Gastroesophageal sphincter (tissue), 3 donors: Measurements from ENCODE around the gene GPHN.

Source experiments
- POLR2A ChIP-seq, 2 donors: fragments of 450-650 bp; IDR thresholded peaks; one replicate each; pipeline ENCODE4 v1.6.1; 2017; ENCODE audit warnings: antibody characterized with exemption in 2 of 2, mild to moderate bottlenecking in 2 of 2, moderate library complexity in 1 of 2
- TF ChIP-seq, protein P1 (sequence below), 4 experiments: fragments of 200-600 bp in 2 of 4; fragments of 450-650 bp in 2 of 4; sonication (generic) in 1 of 4; IDR thresholded peaks; one replicate each; pipeline ENCODE4 v1.5.1; 2017 to 2019; ENCODE audit warnings: antibody characterized with exemption in 4 of 4, mild to moderate bottlenecking in 2 of 4, moderate library complexity in 2 of 4

DNA sequence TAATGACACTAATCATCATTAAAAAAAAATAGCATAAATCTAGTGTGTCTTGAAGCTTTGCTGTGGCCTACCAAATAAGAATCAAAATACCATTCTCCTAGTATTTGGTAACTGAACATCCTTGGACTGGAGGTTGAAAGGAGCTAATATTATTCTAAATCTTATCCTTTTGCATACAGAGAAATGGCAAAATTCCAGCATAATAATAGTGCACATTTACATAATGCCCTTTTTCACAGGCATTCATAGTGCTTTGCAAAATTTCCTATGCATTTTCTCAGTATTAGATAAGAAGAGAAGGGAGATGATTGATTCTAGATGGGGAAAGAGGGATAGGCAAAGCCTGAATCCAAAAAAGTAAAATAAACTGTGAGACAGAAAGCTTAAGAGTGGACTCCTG is 35.7 kb upstream of the GPHN start:
- TF ChIP-seq POLR2A (IDR thresholded peaks at IDR 0.05) = no peak
- TF ChIP-seq, protein P1, sequence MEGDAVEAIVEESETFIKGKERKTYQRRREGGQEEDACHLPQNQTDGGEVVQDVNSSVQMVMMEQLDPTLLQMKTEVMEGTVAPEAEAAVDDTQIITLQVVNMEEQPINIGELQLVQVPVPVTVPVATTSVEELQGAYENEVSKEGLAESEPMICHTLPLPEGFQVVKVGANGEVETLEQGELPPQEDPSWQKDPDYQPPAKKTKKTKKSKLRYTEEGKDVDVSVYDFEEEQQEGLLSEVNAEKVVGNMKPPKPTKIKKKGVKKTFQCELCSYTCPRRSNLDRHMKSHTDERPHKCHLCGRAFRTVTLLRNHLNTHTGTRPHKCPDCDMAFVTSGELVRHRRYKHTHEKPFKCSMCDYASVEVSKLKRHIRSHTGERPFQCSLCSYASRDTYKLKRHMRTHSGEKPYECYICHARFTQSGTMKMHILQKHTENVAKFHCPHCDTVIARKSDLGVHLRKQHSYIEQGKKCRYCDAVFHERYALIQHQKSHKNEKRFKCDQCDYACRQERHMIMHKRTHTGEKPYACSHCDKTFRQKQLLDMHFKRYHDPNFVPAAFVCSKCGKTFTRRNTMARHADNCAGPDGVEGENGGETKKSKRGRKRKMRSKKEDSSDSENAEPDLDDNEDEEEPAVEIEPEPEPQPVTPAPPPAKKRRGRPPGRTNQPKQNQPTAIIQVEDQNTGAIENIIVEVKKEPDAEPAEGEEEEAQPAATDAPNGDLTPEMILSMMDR (IDR thresholded peaks at IDR 0.05) = no peak
